ENCODE data around the gene CRACR2A.

- TF ChIP-seq POLR2A (IDR thresholded peaks at IDR 0.05), result no peak
- TF ChIP-seq CTCF (IDR thresholded peaks at IDR 0.05), result no peak
- no peak for TF ChIP-seq EP300 (IDR thresholded peaks at IDR 0.05; ENCODE audit: low read depth)
- no peak for TF ChIP-seq POLR2AphosphoS5 (IDR thresholded peaks at IDR 0.05)
These were observed 36.9 kb upstream of the CRACR2A start for GRCh38 chr12:3789838-3790237.

All from transverse colon (tissue), 4 donors.